ENCODE data around the gene ALOXE3. TPM values are rescaled to one million over a fixed set of nuclear protein-coding genes. Genes with fewer than 3 reads are reported as not detected.

ALOXE3 gene
- total and polyA plus RNA-seq, 4 donors: 0.17 to 1.8 (median 0.85) TPM

- WGBS (ENCODE audit: insufficient coverage): 71% methylated on average over 4 of the region's 5 CpGs
- no peak for DNase-seq (ENCODE audit: low read depth in 4 of 6, low spot score in 6 of 6)
- H3K4me3 ChIP-seq (ENCODE audit: low read depth, low read length): no peak overlapping the region
- H3K27me3 ChIP-seq (ENCODE audit: control insufficient read depth, insufficient read depth, low read length): no peaks in the 10 kb centered on the region
- H3K9me3 ChIP-seq (ENCODE audit: control insufficient read depth, insufficient read depth, low read length): no peaks in the 10 kb centered on the region
- peaks cover 66% of the 10 kb centered on the region for H3K4me1 ChIP-seq (ENCODE audit: control insufficient read depth, insufficient read depth, low read length)
- peak overlapping the region; percentile 94 for H3K27ac ChIP-seq (ENCODE audit: low read depth, low read length)
- H3K36me3 ChIP-seq (ENCODE audit: control insufficient read depth, insufficient read depth, low read length): peaks cover 43% of the 10 kb centered on the region
These were observed 42.5 kb upstream of the ALOXE3 start for GRCh38 chr17:8160741-8161221.

DNA sequence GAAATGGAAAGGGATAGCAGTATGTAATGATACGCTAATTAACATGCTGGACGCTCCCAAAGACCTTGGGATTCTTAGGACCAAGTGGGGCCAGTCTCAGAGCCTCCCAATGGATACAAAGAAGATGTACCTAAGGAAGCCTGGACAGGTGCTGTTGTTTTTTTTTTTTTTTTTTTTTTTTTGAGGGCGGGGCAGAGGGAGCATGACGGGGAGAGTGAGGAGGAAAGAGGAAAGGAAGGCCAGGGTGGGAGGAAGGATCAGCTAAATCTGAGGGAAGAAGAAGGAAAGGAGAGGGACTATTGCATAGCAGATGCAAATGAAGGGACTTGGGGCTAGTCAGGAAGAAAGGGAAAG is 41.9 kb upstream of the ALOXE3 start:
- H3K4me1 ChIP-seq (ENCODE audit: control insufficient read depth, insufficient read depth, low read length): peaks cover 72% of the 10 kb centered on the region
- no peaks in the 10 kb centered on the region for H3K27me3 ChIP-seq (ENCODE audit: control insufficient read depth, insufficient read depth, low read length)
- 81% methylated on average over 3 of the region's 4 CpGs for WGBS (ENCODE audit: insufficient coverage)
- no peaks in the 10 kb centered on the region for H3K9me3 ChIP-seq (ENCODE audit: control insufficient read depth, insufficient read depth, low read length)
- peaks cover 43% of the 10 kb centered on the region for H3K36me3 ChIP-seq (ENCODE audit: control insufficient read depth, insufficient read depth, low read length)
- H3K4me3 ChIP-seq (ENCODE audit: low read depth, low read length): no peak overlapping the region
- peak overlapping the region; percentile 94 for H3K27ac ChIP-seq (ENCODE audit: low read depth, low read length)
- no peak for DNase-seq (ENCODE audit: low read depth in 4 of 6, low spot score in 6 of 6)

- peak overlapping the region; percentile 94 for H3K27ac ChIP-seq (ENCODE audit: low read depth, low read length)
- H3K27me3 ChIP-seq (ENCODE audit: control insufficient read depth, insufficient read depth, low read length): no peaks in the 10 kb centered on the region
- no peaks in the 10 kb centered on the region for H3K9me3 ChIP-seq (ENCODE audit: control insufficient read depth, insufficient read depth, low read length)
- DNase-seq (ENCODE audit: low read depth in 4 of 6, low spot score in 6 of 6): no peak
- H3K4me1 ChIP-seq (ENCODE audit: control insufficient read depth, insufficient read depth, low read length): peaks cover 72% of the 10 kb centered on the region
- 75% methylated on average over 2 of the region's 4 CpGs for WGBS (ENCODE audit: insufficient coverage)
- H3K4me3 ChIP-seq (ENCODE audit: low read depth, low read length): no peak overlapping the region
- peaks cover 43% of the 10 kb centered on the region for H3K36me3 ChIP-seq (ENCODE audit: control insufficient read depth, insufficient read depth, low read length)
These were observed 41.3 kb upstream of the ALOXE3 start for GRCh38 chr17:8159459-8160223.

DNA sequence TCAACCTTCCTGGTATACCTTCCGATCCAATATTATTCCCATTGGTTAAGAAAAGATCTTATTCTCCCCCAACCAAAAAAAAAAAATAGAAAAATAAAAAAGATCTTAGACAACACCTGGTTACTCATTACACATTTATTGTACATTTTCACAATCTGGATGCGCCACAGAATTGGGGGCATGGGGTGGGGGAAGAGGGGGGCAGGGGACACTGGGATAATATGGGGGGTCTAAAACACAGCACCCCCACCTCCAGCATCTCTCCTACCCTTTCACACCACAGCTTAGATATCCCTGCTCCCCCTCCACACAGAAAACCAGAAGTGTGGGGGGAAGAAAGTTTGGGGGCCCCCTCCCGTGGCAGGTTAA is 40.7 kb upstream of the ALOXE3 start:
- no CpG with 5 or more reads among the region's 3 CpGs for WGBS (ENCODE audit: insufficient coverage)

GRCh38 chr17:8158267-8159031 is 40.1 kb upstream of the ALOXE3 start:
- Histone ChIP-seq H3K27ac (ENCODE audit: low read depth, low read length) (peak overlapping the region; percentile 89), H3K27me3 (ENCODE audit: control insufficient read depth, insufficient read depth, low read length) (no peaks in the 10 kb centered on the region), H3K36me3 (ENCODE audit: control insufficient read depth, insufficient read depth, low read length) (peaks cover 43% of the 10 kb centered on the region), H3K9me3 (ENCODE audit: control insufficient read depth, insufficient read depth, low read length) (no peaks in the 10 kb centered on the region), H3K4me1 (ENCODE audit: control insufficient read depth, insufficient read depth, low read length) (peaks cover 72% of the 10 kb centered on the region), H3K4me3 (ENCODE audit: low read depth, low read length) (peak overlapping the region; percentile 16)
- WGBS (ENCODE audit: insufficient coverage): 47% methylated on average over 15 of the region's 20 CpGs
- peak in 2 of 6 donors; percentile 90 to 92 for DNase-seq (ENCODE audit: low read depth in 4 of 6, low spot score in 6 of 6)

More for the DNA sequence above, 40.7 kb upstream of the ALOXE3 start:
- peaks cover 43% of the 10 kb centered on the region for H3K36me3 ChIP-seq (ENCODE audit: control insufficient read depth, insufficient read depth, low read length)
- peaks cover 72% of the 10 kb centered on the region for H3K4me1 ChIP-seq (ENCODE audit: control insufficient read depth, insufficient read depth, low read length)
- DNase-seq (ENCODE audit: low read depth in 4 of 6, low spot score in 6 of 6): no peak
- H3K9me3 ChIP-seq (ENCODE audit: control insufficient read depth, insufficient read depth, low read length): no peaks in the 10 kb centered on the region
- no peaks in the 10 kb centered on the region for H3K27me3 ChIP-seq (ENCODE audit: control insufficient read depth, insufficient read depth, low read length)
- peak overlapping the region; percentile 89 for H3K27ac ChIP-seq (ENCODE audit: low read depth, low read length)
- H3K4me3 ChIP-seq (ENCODE audit: low read depth, low read length): peak overlapping the region; percentile 16

- peak; percentile 99 to 100 (median 100) for DNase-seq (ENCODE audit: low read depth in 4 of 6, low spot score in 6 of 6)
- Histone ChIP-seq H3K27me3 (ENCODE audit: control insufficient read depth, insufficient read depth, low read length) (no peaks in the 10 kb centered on the region), H3K9me3 (ENCODE audit: control insufficient read depth, insufficient read depth, low read length) (no peaks in the 10 kb centered on the region), H3K4me3 (ENCODE audit: low read depth, low read length) (peak overlapping the region; percentile 81), H3K27ac (ENCODE audit: low read depth, low read length) (peak overlapping the region; percentile 100), H3K36me3 (ENCODE audit: control insufficient read depth, insufficient read depth, low read length) (peaks cover 33% of the 10 kb centered on the region), H3K4me1 (ENCODE audit: control insufficient read depth, insufficient read depth, low read length) (peaks cover 78% of the 10 kb centered on the region)
- WGBS (ENCODE audit: insufficient coverage): under 1% methylated on average over 59 of the region's 59 CpGs
These were observed 38.1 kb upstream of the ALOXE3 start for GRCh38 chr17:8156246-8156992.

- DNase-seq (ENCODE audit: low read depth in 4 of 6, low spot score in 6 of 6): no peak
- Histone ChIP-seq H3K27ac (ENCODE audit: low read depth, low read length) (peak overlapping the region; percentile 100), H3K36me3 (ENCODE audit: control insufficient read depth, insufficient read depth, low read length) (peaks cover 28% of the 10 kb centered on the region), H3K4me3 (ENCODE audit: low read depth, low read length) (peak overlapping the region; percentile 81), H3K27me3 (ENCODE audit: control insufficient read depth, insufficient read depth, low read length) (no peaks in the 10 kb centered on the region), H3K9me3 (ENCODE audit: control insufficient read depth, insufficient read depth, low read length) (no peaks in the 10 kb centered on the region), H3K4me1 (ENCODE audit: control insufficient read depth, insufficient read depth, low read length) (peaks cover 78% of the 10 kb centered on the region)
- WGBS (ENCODE audit: insufficient coverage): 2% methylated on average over 11 of the region's 11 CpGs
These were observed 37.6 kb upstream of the ALOXE3 start for GRCh38 chr17:8155996-8156245.

- H3K36me3 ChIP-seq (ENCODE audit: control insufficient read depth, insufficient read depth, low read length): peaks cover 28% of the 10 kb centered on the region
- no peaks in the 10 kb centered on the region for H3K9me3 ChIP-seq (ENCODE audit: control insufficient read depth, insufficient read depth, low read length)
- 48% methylated on average over 14 of the region's 14 CpGs for WGBS (ENCODE audit: insufficient coverage)
- peak overlapping the region; percentile 100 for H3K27ac ChIP-seq (ENCODE audit: low read depth, low read length)
- DNase-seq (ENCODE audit: low read depth in 4 of 6, low spot score in 6 of 6): no peak
- H3K4me3 ChIP-seq (ENCODE audit: low read depth, low read length): peak overlapping the region; percentile 81
- H3K4me1 ChIP-seq (ENCODE audit: control insufficient read depth, insufficient read depth, low read length): peaks cover 78% of the 10 kb centered on the region
- H3K27me3 ChIP-seq (ENCODE audit: control insufficient read depth, insufficient read depth, low read length): no peaks in the 10 kb centered on the region
These were observed 37.1 kb upstream of the ALOXE3 start for GRCh38 chr17:8155231-8155995.

- Histone ChIP-seq H3K27ac (ENCODE audit: low read depth, low read length) (peak overlapping the region; percentile 100), H3K36me3 (ENCODE audit: control insufficient read depth, insufficient read depth, low read length) (peaks cover 28% of the 10 kb centered on the region), H3K4me1 (ENCODE audit: control insufficient read depth, insufficient read depth, low read length) (peaks cover 79% of the 10 kb centered on the region), H3K4me3 (ENCODE audit: low read depth, low read length) (peak overlapping the region; percentile 81), H3K27me3 (ENCODE audit: control insufficient read depth, insufficient read depth, low read length) (no peaks in the 10 kb centered on the region), H3K9me3 (ENCODE audit: control insufficient read depth, insufficient read depth, low read length) (no peaks in the 10 kb centered on the region)
- DNase-seq (ENCODE audit: low read depth in 4 of 6, low spot score in 6 of 6): no peak
- 39% methylated on average over 7 of the region's 11 CpGs for WGBS (ENCODE audit: insufficient coverage)
These were observed 36.4 kb upstream of the ALOXE3 start for GRCh38 chr17:8154608-8155155.
